SK-N-MC (cell line): ENCODE measurements around the gene ATRNL1.

Experiments used
- EZH2 ChIP-seq: fragments of 200-600 bp; sonication (generic); IDR thresholded peaks from one replicate; pipeline ENCODE4 v1.6.1; 2017; ENCODE audit warnings: antibody characterized with exemption
- POLR2AphosphoS5 ChIP-seq: IDR thresholded peaks from 2 replicates; pipeline ENCODE4 v1.6.1; 2012; ENCODE audit warnings: mild to moderate bottlenecking, low read depth, low read length, borderline replicate concordance

DNA sequence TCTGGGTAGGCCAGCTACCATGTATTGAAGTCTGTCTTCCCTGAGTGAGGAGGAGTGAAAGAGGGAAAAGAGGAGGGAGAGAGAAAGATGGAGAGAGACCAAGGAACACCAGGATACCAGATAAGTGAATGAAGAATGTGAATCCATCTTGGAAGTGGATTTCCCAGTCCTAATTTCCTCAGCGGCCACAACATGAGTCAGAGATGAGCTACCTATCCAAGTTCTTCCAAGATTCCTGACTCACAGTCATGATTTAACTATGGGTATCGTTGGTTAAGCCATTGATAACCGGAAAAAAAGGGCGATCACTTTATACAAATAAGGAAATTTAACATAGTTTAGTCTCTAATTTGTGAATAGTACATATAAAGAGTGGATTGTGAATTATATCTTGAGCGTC, 561.8 kb downstream of the ATRNL1 start:
- TF ChIP-seq POLR2AphosphoS5, result no peak
- TF ChIP-seq EZH2, result no peak
